Fibroblast of villous mesenchyme (primary cell): ENCODE results near the gene KLHL33. TPM values are rescaled to one million over a fixed set of nuclear protein-coding genes. Genes with fewer than 3 reads are reported as not detected.
A peak's percentile ranks its signal among the peaks of the same experiment; 100 is the strongest.

ENCODE experiments used
- DNase-seq: peaks from one replicate; pipeline ENCODE4 v3.0.0-alpha.2; 2010; ENCODE audit warnings: low read depth
- H3K4me3 ChIP-seq: 2 replicates; pipeline ENCODE4 v1.5.1; 2011; ENCODE audit warnings: low read depth, mild to moderate bottlenecking, low read length
- CTCF ChIP-seq: IDR thresholded peaks from 2 replicates; pipeline ENCODE4 v1.5.1; 2012; ENCODE audit warnings: low read depth, mild to moderate bottlenecking, low read length; ENCODE audit not compliant: insufficient read depth
- total RNA-seq: library from RNA; depleted of rRNA; stranded (reverse); fragments of >200 nt; gene quantifications from 2 replicates; pipeline ENCODE4 v1.2.3, GENCODE V29; 2012

KLHL33 gene
- total RNA-seq, result under 0.01 and 0.43 TPM in 2 replicates

GRCh38 chr14:20435582-20436362 is at the start of gene KLHL33:
Gene KLHL33 (minus strand): TSS chr14:20436166. CDS start chr14:20435811, 355 bp downstream.
- no peak for TF ChIP-seq CTCF

GRCh38 chr14:20482382-20482781 is 46.4 kb upstream of the KLHL33 start:
- H3K4me3 ChIP-seq, result no peak overlapping the region
- TF ChIP-seq CTCF, result no peak
- no peak for DNase-seq

More at GRCh38 chr14:20435582-20436362, at the start of gene KLHL33:
- no peak for DNase-seq
- H3K4me3 ChIP-seq, result peak within 1 kb of the TSS; percentile 29

- no peak for DNase-seq
- H3K4me3 ChIP-seq, result no peak overlapping the region
- no peak for TF ChIP-seq CTCF
These were observed 42.9 kb upstream of the KLHL33 start for GRCh38 chr14:20478894-20479293.

GRCh38 chr14:20477211-20477876 is 41.4 kb upstream of the KLHL33 start:
- peak; percentile 90 for DNase-seq
- no peak overlapping the region for H3K4me3 ChIP-seq
- TF ChIP-seq CTCF, result no peak

- peak; percentile 5 for DNase-seq
- TF ChIP-seq CTCF, result no peak
- H3K4me3 ChIP-seq, result no peak overlapping the region
These were observed 40.8 kb upstream of the KLHL33 start for GRCh38 chr14:20476776-20477175.

- peak; percentile 28 for DNase-seq
- TF ChIP-seq CTCF, result no peak
- no peak overlapping the region for H3K4me3 ChIP-seq
These were observed 36.7 kb upstream of the KLHL33 start for GRCh38 chr14:20472536-20473169.
